HepG2 (cell line): ENCODE data around the gene ADCY6. TPM values are rescaled to one million over a fixed set of nuclear protein-coding genes. Genes with fewer than 3 reads are reported as not detected.
A peak's percentile ranks its signal among the peaks of the same experiment; 100 is the strongest.

Experiments
- AKAP8 ChIP-seq: sonication (generic); formaldehyde crosslinking; IDR thresholded peaks from 2 replicates; pipeline ENCODE4 v1.5.1; 2020; ENCODE audit warnings: mild to moderate bottlenecking, missing genetic modification reagents
- BATF2 ChIP-seq: sonication (generic); formaldehyde crosslinking; IDR thresholded peaks from 2 replicates; pipeline ENCODE4 v1.8.0; 2022; ENCODE audit warnings: mild to moderate bottlenecking, missing genetic modification reagents, moderate library complexity
- BHLHE40 ChIP-seq: IDR thresholded peaks from 2 replicates; pipeline ENCODE4 v1.6.1; 2011; ENCODE audit warnings: low read length, improper control_type of control experiment
- NR0B2 ChIP-seq: sonication (generic); formaldehyde crosslinking; IDR thresholded peaks from 2 replicates; pipeline ENCODE4 v1.4.0; 2020; ENCODE audit warnings: mild to moderate bottlenecking, missing genetic modification reagents
- RXRA ChIP-seq: sonication (generic); formaldehyde crosslinking; IDR thresholded peaks from 2 replicates; pipeline ENCODE4 v1.5.1; 2020; ENCODE audit warnings: missing genetic modification reagents
- SIX1 ChIP-seq: sonication (generic); formaldehyde crosslinking; IDR thresholded peaks from 2 replicates; pipeline ENCODE4 v1.4.0; 2020; ENCODE audit warnings: missing genetic modification reagents, borderline replicate concordance
- TEAD2 ChIP-seq: sonication (generic); formaldehyde crosslinking; IDR thresholded peaks from 2 replicates; pipeline ENCODE4 v1.9.0; 2021; ENCODE audit warnings: missing genetic modification reagents
- THAP9 ChIP-seq: sonication (generic); formaldehyde crosslinking; IDR thresholded peaks from 2 replicates; pipeline ENCODE4; 2020; ENCODE audit warnings: missing genetic modification reagents, mild to moderate bottlenecking, borderline replicate concordance
- ZNF224 ChIP-seq: sonication (generic); formaldehyde crosslinking; IDR thresholded peaks from 2 replicates; pipeline ENCODE4 v1.5.0; 2020; ENCODE audit warnings: mild to moderate bottlenecking, missing genetic modification reagents
- ZNF552 ChIP-seq: sonication (generic); formaldehyde crosslinking; IDR thresholded peaks from 2 replicates; pipeline ENCODE4 v1.9.0; 2022; ENCODE audit warnings: missing genetic modification reagents, mild to moderate bottlenecking, borderline replicate concordance
- polyA plus RNA-seq, 8 experiments: library from polyadenylated mRNA; depleted of rRNA in 3 of 8; stranded (reverse) in 7 of 8; unstranded in 1 of 8; fragments of >200 nt; fragmentation: Illumina TruSeq in 4 of 8; extraction: Trizol in 4 of 8; gene quantifications; 2 replicates each; pipeline versions ENCODE4 v1.2.1 to v1.2.3, GENCODE V29; 2011 to 2016; ENCODE audit warnings: low read depth in 4 of 8, missing spikeins in 1 of 8, mixed read lengths in 1 of 8; ENCODE audit not compliant: insufficient read depth in 1 of 8
- total RNA-seq, 5 experiments: library from RNA; depleted of rRNA; stranded (reverse); fragments of >200 nt; fragmentation: Illumina TruSeq; extraction: Trizol; gene quantifications; 2 replicates each; pipeline ENCODE4 v1.2.3, GENCODE V29; 2016; ENCODE audit warnings: low read depth in 1 of 5
- TF ChIP-seq, protein P1 (sequence below): sonication (generic); formaldehyde crosslinking; IDR thresholded peaks from 2 replicates; pipeline ENCODE4 v1.5.1; 2020; ENCODE audit warnings: mild to moderate bottlenecking, missing genetic modification reagents, moderate library complexity
- TF ChIP-seq, protein P2 (sequence below): sonication (generic); formaldehyde crosslinking; IDR thresholded peaks from 2 replicates; pipeline ENCODE4 v1.8.0; 2022; ENCODE audit warnings: mild to moderate bottlenecking, missing genetic modification reagents

The ADCY6 gene
- total and polyA plus RNA-seq, 2 of the 13 experiments (the other 11 are each of a cell fraction or from before 2014, with no cell fraction given), result 10.6 to 11.8 TPM

DNA sequence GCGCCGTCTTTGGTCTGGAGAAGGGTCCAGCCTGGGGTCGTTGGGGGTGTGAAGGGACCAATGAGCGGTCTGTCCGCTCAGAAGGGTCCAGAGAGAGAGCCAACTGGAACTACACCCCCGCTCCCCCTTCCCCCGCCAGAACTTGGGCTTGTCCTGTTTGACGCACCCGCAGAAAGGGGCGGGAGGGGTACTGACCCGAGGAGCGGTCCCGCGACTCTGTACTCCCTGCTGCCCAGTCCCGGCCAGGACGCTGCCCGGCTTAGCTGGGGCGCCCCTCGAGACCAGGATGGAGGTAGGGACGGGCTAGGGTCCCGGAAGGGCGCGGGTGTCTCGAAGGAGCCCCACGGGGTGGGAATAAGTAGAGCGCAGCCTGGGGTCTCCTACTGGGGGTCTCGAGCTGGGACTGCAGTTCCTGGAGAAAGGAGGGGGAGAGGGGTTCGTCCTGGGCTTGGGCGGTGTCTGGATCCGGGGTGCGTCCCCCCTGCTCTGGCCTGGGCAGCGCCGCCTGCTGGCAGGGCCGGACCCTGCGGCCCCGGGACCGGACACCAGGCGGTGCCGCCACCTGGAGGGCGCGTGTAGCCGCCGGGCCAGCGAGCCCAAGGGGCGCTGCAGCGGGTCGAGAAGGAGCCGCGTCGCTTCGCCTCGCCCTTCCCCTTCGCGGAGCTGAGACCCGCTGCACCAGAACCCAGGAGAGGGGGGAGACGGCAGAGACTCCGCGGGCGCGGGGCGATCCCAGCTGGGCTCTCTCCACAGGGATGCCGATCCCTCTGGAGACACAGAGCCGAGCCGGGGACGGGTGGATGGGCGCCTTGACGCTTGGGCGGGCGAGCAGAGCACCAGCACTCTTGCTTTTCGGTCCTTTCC is 25.6 kb upstream of the ADCY6 start (continued):
- TF ChIP-seq SIX1 (CRISPR knock-in tag) (no peak), THAP9 (CRISPR knock-in tag) (no peak), TEAD2 (CRISPR knock-in tag) (no peak), AKAP8 (peak; percentile 66), ZNF224 (CRISPR knock-in tag) (no peak), ZNF552 (CRISPR knock-in tag) (peak; percentile 41; the same call in 1 of the 2 replicates), BHLHE40 (no peak), RXRA (no peak), BATF2 (CRISPR knock-in tag) (no peak), NR0B2 (CRISPR knock-in tag) (peak; percentile 69; the same call in 1 of the 2 replicates)
- TF ChIP-seq, protein P1, sequence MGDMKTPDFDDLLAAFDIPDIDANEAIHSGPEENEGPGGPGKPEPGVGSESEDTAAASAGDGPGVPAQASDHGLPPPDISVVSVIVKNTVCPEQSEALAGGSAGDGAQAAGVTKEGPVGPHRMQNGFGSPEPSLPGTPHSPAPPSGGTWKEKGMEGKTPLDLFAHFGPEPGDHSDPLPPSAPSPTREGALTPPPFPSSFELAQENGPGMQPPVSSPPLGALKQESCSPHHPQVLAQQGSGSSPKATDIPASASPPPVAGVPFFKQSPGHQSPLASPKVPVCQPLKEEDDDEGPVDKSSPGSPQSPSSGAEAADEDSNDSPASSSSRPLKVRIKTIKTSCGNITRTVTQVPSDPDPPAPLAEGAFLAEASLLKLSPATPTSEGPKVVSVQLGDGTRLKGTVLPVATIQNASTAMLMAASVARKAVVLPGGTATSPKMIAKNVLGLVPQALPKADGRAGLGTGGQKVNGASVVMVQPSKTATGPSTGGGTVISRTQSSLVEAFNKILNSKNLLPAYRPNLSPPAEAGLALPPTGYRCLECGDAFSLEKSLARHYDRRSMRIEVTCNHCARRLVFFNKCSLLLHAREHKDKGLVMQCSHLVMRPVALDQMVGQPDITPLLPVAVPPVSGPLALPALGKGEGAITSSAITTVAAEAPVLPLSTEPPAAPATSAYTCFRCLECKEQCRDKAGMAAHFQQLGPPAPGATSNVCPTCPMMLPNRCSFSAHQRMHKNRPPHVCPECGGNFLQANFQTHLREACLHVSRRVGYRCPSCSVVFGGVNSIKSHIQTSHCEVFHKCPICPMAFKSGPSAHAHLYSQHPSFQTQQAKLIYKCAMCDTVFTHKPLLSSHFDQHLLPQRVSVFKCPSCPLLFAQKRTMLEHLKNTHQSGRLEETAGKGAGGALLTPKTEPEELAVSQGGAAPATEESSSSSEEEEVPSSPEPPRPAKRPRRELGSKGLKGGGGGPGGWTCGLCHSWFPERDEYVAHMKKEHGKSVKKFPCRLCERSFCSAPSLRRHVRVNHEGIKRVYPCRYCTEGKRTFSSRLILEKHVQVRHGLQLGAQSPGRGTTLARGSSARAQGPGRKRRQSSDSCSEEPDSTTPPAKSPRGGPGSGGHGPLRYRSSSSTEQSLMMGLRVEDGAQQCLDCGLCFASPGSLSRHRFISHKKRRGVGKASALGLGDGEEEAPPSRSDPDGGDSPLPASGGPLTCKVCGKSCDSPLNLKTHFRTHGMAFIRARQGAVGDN (CRISPR knock-in tag), result peak; percentile 84
- TF ChIP-seq, protein P2, sequence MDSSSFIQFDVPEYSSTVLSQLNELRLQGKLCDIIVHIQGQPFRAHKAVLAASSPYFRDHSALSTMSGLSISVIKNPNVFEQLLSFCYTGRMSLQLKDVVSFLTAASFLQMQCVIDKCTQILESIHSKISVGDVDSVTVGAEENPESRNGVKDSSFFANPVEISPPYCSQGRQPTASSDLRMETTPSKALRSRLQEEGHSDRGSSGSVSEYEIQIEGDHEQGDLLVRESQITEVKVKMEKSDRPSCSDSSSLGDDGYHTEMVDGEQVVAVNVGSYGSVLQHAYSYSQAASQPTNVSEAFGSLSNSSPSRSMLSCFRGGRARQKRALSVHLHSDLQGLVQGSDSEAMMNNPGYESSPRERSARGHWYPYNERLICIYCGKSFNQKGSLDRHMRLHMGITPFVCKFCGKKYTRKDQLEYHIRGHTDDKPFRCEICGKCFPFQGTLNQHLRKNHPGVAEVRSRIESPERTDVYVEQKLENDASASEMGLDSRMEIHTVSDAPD (CRISPR knock-in tag), result no peak
